CD4-positive, alpha-beta T cell (primary cell): ENCODE results near the gene KCNMB2. TPM values are rescaled to one million over a fixed set of nuclear protein-coding genes. Genes with fewer than 3 reads are reported as not detected.

Experiments
- ATAC-seq: fragments of 200-7000 bp; cut with Tn5 transposase; one replicate; pipeline ENCODE4 v1.10.0; 2022; ENCODE audit warnings: mild to moderate bottlenecking; ENCODE audit not compliant: poor library complexity
- CTCF ChIA-PET: fragments of 350-600 bp; sonication (Branson Sonifier 250); formaldehyde crosslinking; loops from one replicate; lab custom pipeline; 2021; ENCODE audit warnings: antibody characterized with exemption, inconsistent platforms; lab: Charles Lee
- POLR2A ChIA-PET: fragments of 350-600 bp; sonication (Branson Sonifier 250); formaldehyde crosslinking; loops from one replicate; lab custom pipeline; 2021; ENCODE audit warnings: antibody characterized with exemption, inconsistent platforms; lab: Charles Lee
- DNase-seq, 14 experiments: peaks; one replicate each; pipeline ENCODE4 v3.0.0-alpha.2; 2013 to 2020; ENCODE audit warnings: mixed read lengths in 2 of 14
- H3K27ac ChIP-seq, 2 donors: one replicate each; pipeline versions ENCODE4 v1.5.1 to v1.7.0; 2013; ENCODE audit warnings: low read length in 2 of 2, low read depth in 1 of 2, mild to moderate bottlenecking in 1 of 2
- H3K27me3 ChIP-seq, 2 experiments: 1 replicate in 1 of 2; 2 replicates in 1 of 2; pipeline versions ENCODE4 v1.6.1 to v1.7.0; 2013; ENCODE audit warnings: low read length in 2 of 2, control low read depth in 1 of 2, mild to moderate bottlenecking in 1 of 2, moderate library complexity in 1 of 2; ENCODE audit not compliant: insufficient read depth in 2 of 2, control insufficient read depth in 1 of 2
- H3K36me3 ChIP-seq: one replicate; pipeline ENCODE4 v1.6.1; 2013; ENCODE audit warnings: low read length, control low read depth; ENCODE audit not compliant: insufficient read depth
- H3K4me1 ChIP-seq: one replicate; pipeline ENCODE4 v1.6.1; 2013; ENCODE audit warnings: low read length, control low read depth; ENCODE audit not compliant: insufficient read depth
- H3K4me3 ChIP-seq: one replicate; pipeline ENCODE4 v1.5.1; 2013; ENCODE audit warnings: mild to moderate bottlenecking, low read length, moderate library complexity
- H3K9me3 ChIP-seq, 2 experiments: 1 replicate in 1 of 2; 2 replicates in 1 of 2; pipeline versions ENCODE4 v1.6.1 to v1.7.0; 2013; ENCODE audit warnings: low read length in 2 of 2, mild to moderate bottlenecking in 2 of 2, control low read depth in 1 of 2, moderate library complexity in 1 of 2; ENCODE audit not compliant: control insufficient read depth in 1 of 2, insufficient read depth in 1 of 2
- H3K27ac Mint-ChIP-seq: one replicate; pipeline ENCODE4 v1.8.0; 2020; ENCODE audit warnings: mixed read lengths
- H3K27me3 Mint-ChIP-seq: one replicate; pipeline ENCODE4 v1.8.0; 2021; ENCODE audit warnings: mixed read lengths
- H3K36me3 Mint-ChIP-seq: one replicate; pipeline ENCODE4 v1.8.0; 2021; ENCODE audit warnings: low read depth, mixed read lengths
- H3K4me1 Mint-ChIP-seq: one replicate; pipeline ENCODE4 v1.8.0; 2021; ENCODE audit warnings: low read depth, mixed read lengths
- H3K4me3 Mint-ChIP-seq: one replicate; pipeline ENCODE4 v1.8.0; 2020; ENCODE audit warnings: mild to moderate bottlenecking, mixed read lengths
- H3K9me3 Mint-ChIP-seq: one replicate; pipeline ENCODE4 v1.8.0; 2020; ENCODE audit warnings: mixed read lengths
- CTCF ChIP-seq: fragments of 200-600 bp; IDR thresholded peaks from one replicate; pipeline ENCODE4 v1.8.0; 2022; ENCODE audit warnings: antibody characterized with exemption, mild to moderate bottlenecking
- intact Hi-C, 2 experiments: fragments of 100-400 bp; cut with DNase I in 1 of 2; cut with micrococcal nuclease in 1 of 2; formaldehyde crosslinking; loops; one replicate each; pipeline versions ENCODE4 v1.15.1 to v1.9.0; 2023 to 2025; cut with DNase I, micrococcal nuclease
- total RNA-seq, 174 experiments: library from RNA in 2 of 174; stranded (reverse) in 2 of 174; gene quantifications; one replicate each; pipeline ENCODE4 v1.2.3 and lab custom pipeline; 2021 to 2026

The KCNMB2 gene
- total RNA-seq, 2 experiments from 2014 or later, result not detected

GRCh38 chr3:178504128-178504527 lies 32.1 kb upstream of the KCNMB2 start:
- DNase-seq, result no peak
- H3K9me3 ChIP-seq, result no peaks in the 10 kb centered on the region
- H3K4me1 ChIP-seq, result no peaks in the 10 kb centered on the region
- H3K36me3 ChIP-seq, result no peaks in the 10 kb centered on the region
- no peak overlapping the region for H3K4me3 ChIP-seq
- Mint-ChIP-seq H3K36me3 (no peaks in the 10 kb centered on the region), H3K9me3 (no peaks in the 10 kb centered on the region), H3K27me3 (peaks cover 23% of the 10 kb centered on the region), H3K4me3 (no peak overlapping the region), H3K4me1 (no peaks in the 10 kb centered on the region), H3K27ac (no peak overlapping the region)
- ATAC-seq, result no peak
- intact Hi-C loops, result no loop called here
- CTCF ChIA-PET, result no interaction called here
- POLR2A ChIA-PET, result no interaction called here
- TF ChIP-seq CTCF, result no peak
- no peak overlapping the region for H3K27ac ChIP-seq
- peaks cover 0 to 1% of the 10 kb centered on the region in 2 experiments for H3K27me3 ChIP-seq

GRCh38 chr3:178505832-178506231 lies 30.4 kb upstream of the KCNMB2 start:
- no peaks in the 10 kb centered on the region for H3K9me3 ChIP-seq
- no peak for TF ChIP-seq CTCF
- peaks cover 0 to 2% of the 10 kb centered on the region in 2 experiments for H3K27me3 ChIP-seq
- ChIA-PET CTCF (no interaction called here), POLR2A (no interaction called here)
- Mint-ChIP-seq H3K9me3 (no peaks in the 10 kb centered on the region), H3K4me1 (no peaks in the 10 kb centered on the region), H3K36me3 (no peaks in the 10 kb centered on the region), H3K27me3 (peaks cover 23% of the 10 kb centered on the region), H3K27ac (no peak overlapping the region), H3K4me3 (no peak overlapping the region)
- H3K4me1 ChIP-seq, result no peaks in the 10 kb centered on the region
- H3K27ac ChIP-seq, result no peak overlapping the region
- DNase-seq (no peak), ATAC-seq (no peak)
- no peak overlapping the region for H3K4me3 ChIP-seq
- no peaks in the 10 kb centered on the region for H3K36me3 ChIP-seq
- intact Hi-C loops, result no loop called here

- no peak overlapping the region for H3K4me3 Mint-ChIP-seq
Measured at GRCh38 chr3:178507507-178508442, 28.5 kb upstream of the KCNMB2 start.

More at GRCh38 chr3:178507507-178508442, 28.5 kb upstream of the KCNMB2 start:
- ChIA-PET POLR2A (no interaction called here), CTCF (no interaction called here)
- Histone ChIP-seq H3K27ac (no peak overlapping the region), H3K4me1 (no peaks in the 10 kb centered on the region), H3K36me3 (no peaks in the 10 kb centered on the region), H3K4me3 (no peak overlapping the region), H3K9me3 (no peaks in the 10 kb centered on the region), H3K27me3 (peaks cover 0 to 2% of the 10 kb centered on the region in 2 experiments)
- Mint-ChIP-seq H3K36me3 (no peaks in the 10 kb centered on the region), H3K27me3 (peaks cover 23% of the 10 kb centered on the region), H3K4me1 (no peaks in the 10 kb centered on the region), H3K27ac (no peak overlapping the region), H3K9me3 (no peaks in the 10 kb centered on the region)
- DNase-seq (no peak), ATAC-seq (no peak)
- intact Hi-C loops, result no loop called here
- TF ChIP-seq CTCF, result no peak
